ENCODE measurements around the gene PNPLA4. TPM values are rescaled to one million over a fixed set of nuclear protein-coding genes. Genes with fewer than 3 reads are reported as not detected.

PNPLA4 gene
- total and polyA plus RNA-seq, 2 of the 4 experiments (the other 2 are of a cell fraction) = 14.3 to 15.7 TPM

DNA sequence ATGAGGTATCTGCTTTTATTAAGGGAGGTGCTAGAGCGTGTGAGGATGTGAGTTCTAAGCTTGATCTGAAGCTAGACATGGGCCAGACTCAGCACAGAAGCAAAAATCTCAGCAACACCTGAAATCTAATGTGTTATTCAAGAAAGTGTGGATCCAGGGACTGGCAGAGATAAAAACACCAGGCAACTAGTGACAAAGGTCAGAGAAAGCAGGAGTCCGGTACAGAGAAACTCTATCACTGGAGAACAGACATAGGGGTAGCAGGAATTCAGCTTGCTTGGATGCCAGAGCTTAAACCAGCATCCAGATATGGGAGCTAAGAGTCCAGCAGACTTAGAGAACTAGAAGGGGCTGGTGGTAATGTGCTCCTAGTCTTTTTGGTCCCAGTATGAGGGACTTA, 50.3 kb downstream of the PNPLA4 start:
- TF ChIP-seq FOS (IDR thresholded peaks at IDR 0.05; ENCODE audit: low read depth, low read length) = no peak
- TF ChIP-seq CHD1 (IDR thresholded peaks at IDR 0.05; ENCODE audit: low read depth, low read length) = no peak
- Histone ChIP-seq H2BK20ac (ENCODE audit: low read depth, low read length) (no peak overlapping the region), H2AFZ (replicated peaks; ENCODE audit: low read length, poor library complexity) (no peak overlapping the region), H3K27ac (ENCODE audit: insufficient read depth, low read length) (no peak overlapping the region), H3K27me3 (ENCODE audit: control insufficient read depth, insufficient read depth, low read length) (no peaks in the 10 kb centered on the region), H3K56ac (ENCODE audit: extremely low read depth, insufficient read depth, low read length) (no peak overlapping the region), H2BK120ac (ENCODE audit: low read depth, low read length) (no peak overlapping the region), H4K8ac (ENCODE audit: low read depth in 2 of 2, low read length in 2 of 2) (no peak overlapping the region), H3K23ac (ENCODE audit: low read depth, low read length) (no peak overlapping the region), H3K4me3 (ENCODE audit: insufficient read depth, low read depth, low read length) (no peak overlapping the region), H3K36me3 (ENCODE audit: control insufficient read depth, insufficient read depth, low read length) (no peaks in the 10 kb centered on the region), H2BK5ac (ENCODE audit: low read depth, low read length, poor library complexity, severe bottlenecking) (no peak overlapping the region), H2AK5ac (ENCODE audit: low read depth, low read length) (no peak overlapping the region), H2AK9ac (replicated peaks; ENCODE audit: low read depth, low read length, poor library complexity) (no peak overlapping the region), H4K20me1 (ENCODE audit: insufficient read depth, low read length) (no peaks in the 10 kb centered on the region), H3K79me1 (ENCODE audit: low read depth in 1 of 2, low read length in 2 of 2) (no peaks in the 10 kb centered on the region), H3K9me1 (ENCODE audit: insufficient read depth, low read length) (no peaks in the 10 kb centered on the region), H4K91ac (ENCODE audit: insufficient read depth, low read depth, low read length) (no peak overlapping the region), H4K5ac (ENCODE audit: low read depth, low read length) (no peak overlapping the region), H3K18ac (ENCODE audit: low read depth, low read length) (no peak overlapping the region), H3K14ac (replicated peaks; ENCODE audit: low read depth, low read length) (no peak overlapping the region), H3K4me2 (ENCODE audit: low read depth, low read length) (no peak overlapping the region), H3K4ac (ENCODE audit: low read depth, low read length) (no peak overlapping the region), H3K9me3 (ENCODE audit: control insufficient read depth, insufficient read depth, low read length) (no peaks in the 10 kb centered on the region; the same call in 1 of the 2 replicates), H2BK15ac (ENCODE audit: low read depth, low read length) (no peak overlapping the region), H3K4me1 (ENCODE audit: control insufficient read depth, insufficient read depth, low read length) (no peaks in the 10 kb centered on the region), H3K9ac (ENCODE audit: low read depth, low read length) (no peak overlapping the region)
- in situ Hi-C loops (cut with MboI; ENCODE audit: low sequenced_read_pairs) (no loop called here), intact Hi-C loops (cut with micrococcal nuclease) (no loop called here), dilution Hi-C loops (cut with HindIII; ENCODE audit: low sequenced_read_pairs, unreplicated experiment) (no loop called here)
- ATAC-seq (ENCODE audit: low read depth) = no peak
- no TSS peak for BruUV-seq (replicated peaks)
- ChIA-PET POLR2A (ENCODE audit: unreplicated experiment) (no interaction called here), CTCF (no interaction called here)
- DNase-seq = no peak
- no CpG with 5 or more reads among the region's 2 CpGs for WGBS, 2 experiments (ENCODE audit: extremely low coverage in 2 of 2, insufficient read length in 1 of 2)
